ENCODE results near the gene EVPL. TPM values are rescaled to one million over a fixed set of nuclear protein-coding genes. Genes with fewer than 3 reads are reported as not detected.
"Not testable (repeated sequence)": the region's sequence is repeated elsewhere in the genome, so short reads cannot be mapped to it uniquely, and the experiment has no call there.

The EVPL gene
- total RNA-seq, 1 experiment from 2014 or later = 5.4 TPM

GRCh38 chr17:76049239-76049638 lies 22.1 kb upstream of the EVPL start:
- DNase-seq (ENCODE audit: low spot score) = no peak
- in situ Hi-C loops (cut with HindIII; ENCODE audit: low sequenced_read_pairs) = loop anchor here (25.0 kb wide), 1 partner anchor 137 kb away; the partner anchor contains the start of gene MRPL38

- DNase-seq (ENCODE audit: low spot score) = no peak
- in situ Hi-C loops (cut with HindIII; ENCODE audit: low sequenced_read_pairs) = loop anchor here (25.0 kb wide), 1 partner anchor 136 kb away; the partner anchor contains the start of gene MRPL38
Observed at GRCh38 chr17:76048711-76049110, 21.6 kb upstream of the EVPL start.

DNA sequence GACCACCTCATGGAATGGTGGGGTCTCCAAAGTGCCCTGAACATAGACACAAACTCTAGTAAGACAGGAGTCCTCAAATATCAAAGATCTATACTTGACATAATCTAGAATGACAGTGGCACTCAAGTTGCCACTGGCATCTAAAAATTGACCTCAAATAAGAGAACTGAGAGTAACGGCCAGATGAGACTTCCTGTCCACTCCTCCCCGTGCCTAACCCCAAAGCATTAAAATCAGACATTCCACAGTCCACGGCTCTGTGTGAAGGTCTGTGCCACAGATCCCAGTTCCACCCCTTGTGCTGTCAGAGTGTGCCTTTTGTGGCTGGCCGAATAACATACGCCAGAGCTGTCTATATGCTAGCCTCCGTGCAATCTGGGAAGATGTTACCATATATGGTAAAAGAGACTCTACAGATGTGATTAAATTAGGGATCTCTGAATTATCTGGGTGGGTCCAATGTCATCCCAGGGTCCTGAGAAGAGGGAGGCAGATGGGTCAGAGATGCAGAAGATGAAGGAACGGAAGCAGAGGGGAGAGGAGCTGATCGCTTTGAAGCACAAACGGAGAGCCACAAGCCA lies 21.0 kb upstream of the EVPL start:
- no peak for DNase-seq (ENCODE audit: low spot score)
- in situ Hi-C loops (cut with HindIII; ENCODE audit: low sequenced_read_pairs) = loop anchor here (25.0 kb wide), 1 partner anchor 136 kb away; the partner anchor contains the start of gene MRPL38

DNA sequence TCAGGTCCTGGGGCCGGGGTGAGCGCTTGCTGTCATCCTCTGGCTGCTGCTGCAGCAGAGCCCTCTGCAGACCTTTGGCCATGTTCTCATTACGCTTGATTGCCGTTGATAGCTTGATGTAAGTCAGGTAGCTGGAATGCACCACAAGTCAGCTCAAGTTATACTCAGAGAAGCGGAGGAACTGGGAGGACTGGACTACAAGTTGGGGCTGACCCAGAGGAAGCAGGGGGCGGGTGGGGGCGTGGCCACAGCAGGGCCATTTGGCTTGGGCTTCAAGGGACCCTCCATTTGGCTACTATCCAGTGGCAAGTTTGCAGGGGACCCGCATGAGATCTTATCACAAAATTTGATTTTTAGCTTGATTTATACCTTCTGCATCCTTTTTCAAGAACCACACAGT lies 19.0 kb upstream of the EVPL start:
- in situ Hi-C loops (cut with HindIII; ENCODE audit: low sequenced_read_pairs) = loop anchor here (25.0 kb wide), 1 partner anchor 134 kb away; the partner anchor contains the start of gene MRPL38
- no peak for DNase-seq (ENCODE audit: low spot score)

DNA sequence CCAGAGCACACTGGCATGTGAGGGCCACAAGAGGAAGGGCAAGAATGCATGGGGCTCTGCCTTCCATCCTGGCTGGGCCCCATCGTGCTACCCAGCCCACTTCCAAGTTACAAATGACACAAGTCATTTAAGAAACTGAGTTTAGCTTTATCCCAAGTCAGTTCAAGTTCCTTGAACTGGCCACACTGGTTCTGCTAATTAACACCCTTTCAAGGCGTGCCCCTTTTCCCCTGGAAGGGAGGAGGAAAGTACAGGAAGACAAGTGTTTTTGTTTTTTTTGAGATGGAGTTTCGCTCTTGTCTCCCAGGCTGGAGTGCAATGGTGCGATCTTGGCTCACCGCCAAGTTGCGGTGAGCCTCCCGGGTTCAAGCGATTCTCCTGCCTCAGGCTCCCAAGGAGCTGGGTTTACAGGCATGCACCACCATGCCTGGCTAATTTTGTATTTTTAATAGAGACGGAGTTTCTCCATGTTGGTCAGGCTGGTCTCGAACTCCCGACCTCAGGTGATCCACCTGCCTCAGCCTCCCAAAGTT lies 17.4 kb upstream of the EVPL start:
- in situ Hi-C loops (cut with HindIII; ENCODE audit: low sequenced_read_pairs) = loop anchor here (25.0 kb wide), 1 partner anchor 132 kb away; the partner anchor contains the start of gene MRPL38
- not testable (repeated sequence) for DNase-seq (ENCODE audit: low spot score)

DNA sequence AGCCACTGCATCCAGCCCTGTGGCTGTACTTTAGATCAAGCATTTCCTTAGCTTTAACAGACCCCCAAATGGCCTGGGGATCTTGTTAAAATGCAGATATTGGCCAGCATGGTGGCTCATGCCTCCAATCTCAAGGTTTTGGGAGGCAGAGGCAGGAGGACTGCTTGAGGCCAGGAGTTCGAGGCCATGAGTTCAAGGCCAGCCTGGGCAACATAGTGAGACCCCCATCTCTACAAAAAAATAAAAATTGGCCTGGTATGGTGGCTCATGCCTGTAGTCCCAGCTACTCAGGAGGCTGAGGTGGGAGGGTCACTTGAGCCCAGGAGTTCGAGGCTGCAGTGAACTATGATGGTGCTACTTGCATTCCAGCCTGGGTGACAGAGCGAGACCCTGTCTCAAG lies 15.8 kb upstream of the EVPL start:
- not testable (repeated sequence) for DNase-seq (ENCODE audit: low spot score)
- in situ Hi-C loops (cut with HindIII; ENCODE audit: low sequenced_read_pairs) = loop anchor here (25.0 kb wide), 1 partner anchor 131 kb away; the partner anchor contains the start of gene MRPL38

GRCh38 chr17:76040376-76040775 lies 13.3 kb upstream of the EVPL start:
- in situ Hi-C loops (cut with HindIII; ENCODE audit: low sequenced_read_pairs) = loop anchor here (25.0 kb wide), 1 partner anchor 128 kb away; the partner anchor contains the start of gene MRPL38

GRCh38 chr17:76039121-76039520 lies 12.0 kb upstream of the EVPL start:
- DNase-seq (ENCODE audit: low spot score) = no peak
- in situ Hi-C loops (cut with HindIII; ENCODE audit: low sequenced_read_pairs) = loop anchor here (25.0 kb wide), 1 partner anchor 127 kb away; the partner anchor contains the start of gene MRPL38

More at GRCh38 chr17:76040376-76040775, 13.3 kb upstream of the EVPL start:
- DNase-seq (ENCODE audit: low spot score) = no peak

DNA sequence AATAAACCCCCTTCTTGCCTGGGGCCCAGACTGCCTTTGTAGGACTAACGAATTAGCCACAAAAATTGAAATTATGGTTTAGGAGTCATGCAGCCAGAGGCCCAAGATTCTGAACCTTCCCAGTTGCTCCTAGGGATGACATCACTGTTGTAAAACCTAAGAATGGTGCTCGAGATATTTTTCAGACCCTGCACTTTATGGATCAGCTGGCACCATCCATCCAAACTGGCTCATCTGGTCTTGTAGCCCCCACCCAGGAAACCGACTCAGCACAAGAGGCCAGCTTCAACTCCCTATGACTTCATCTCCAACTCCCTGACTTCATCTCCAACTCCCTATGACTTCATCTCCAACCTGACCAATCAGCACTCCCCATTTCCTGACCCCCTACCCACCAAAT lies 10.9 kb upstream of the EVPL start:
- in situ Hi-C loops (cut with HindIII; ENCODE audit: low sequenced_read_pairs) = loop anchor here (25.0 kb wide), 1 partner anchor 126 kb away; the partner anchor contains the start of gene MRPL38
- DNase-seq (ENCODE audit: low spot score) = no peak

DNA sequence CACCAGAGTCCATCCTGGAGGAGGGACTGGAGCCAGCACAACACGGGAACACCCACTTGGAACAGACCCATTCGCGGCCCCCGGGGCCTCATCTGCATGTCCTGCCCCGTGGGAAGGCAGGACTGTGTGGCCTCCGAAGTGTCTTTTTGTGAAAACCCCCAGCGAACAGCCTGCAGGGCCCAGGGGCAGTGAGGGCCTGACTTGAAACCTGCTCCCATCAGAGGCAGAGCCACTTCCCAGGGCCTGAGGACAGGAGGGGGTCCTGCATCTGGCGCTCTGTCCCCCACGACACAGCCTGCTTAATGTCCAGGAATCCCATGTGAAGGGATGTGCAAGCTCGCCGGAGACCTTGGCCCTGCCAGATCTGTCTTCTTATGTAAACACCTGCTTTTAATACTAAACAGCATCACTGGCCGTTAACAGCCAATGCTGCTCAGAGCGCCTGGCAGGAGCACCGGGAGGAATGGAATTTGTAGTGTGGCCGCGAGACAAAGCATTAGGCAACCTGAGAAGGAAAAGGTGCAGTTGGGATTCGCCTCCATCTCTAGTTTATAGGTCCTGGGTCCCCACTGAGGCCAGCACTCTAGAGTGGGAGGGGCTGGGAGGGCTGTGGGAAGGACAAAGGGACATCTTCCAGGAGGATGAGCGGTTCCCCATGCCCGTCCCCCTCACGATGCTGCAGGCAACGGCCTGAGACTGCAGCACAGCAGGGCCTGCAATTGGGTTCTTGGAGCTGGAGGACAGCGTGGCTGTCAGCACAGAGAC lies 9.6 kb upstream of the EVPL start:
- in situ Hi-C loops (cut with HindIII; ENCODE audit: low sequenced_read_pairs) = loop anchor here (25.0 kb wide), 1 partner anchor 124 kb away; the partner anchor contains the start of gene MRPL38
- no peak for DNase-seq (ENCODE audit: low spot score)

GRCh38 chr17:76034428-76035350 lies 7.6 kb upstream of the EVPL start:
- no peak for DNase-seq (ENCODE audit: low spot score)

DNA sequence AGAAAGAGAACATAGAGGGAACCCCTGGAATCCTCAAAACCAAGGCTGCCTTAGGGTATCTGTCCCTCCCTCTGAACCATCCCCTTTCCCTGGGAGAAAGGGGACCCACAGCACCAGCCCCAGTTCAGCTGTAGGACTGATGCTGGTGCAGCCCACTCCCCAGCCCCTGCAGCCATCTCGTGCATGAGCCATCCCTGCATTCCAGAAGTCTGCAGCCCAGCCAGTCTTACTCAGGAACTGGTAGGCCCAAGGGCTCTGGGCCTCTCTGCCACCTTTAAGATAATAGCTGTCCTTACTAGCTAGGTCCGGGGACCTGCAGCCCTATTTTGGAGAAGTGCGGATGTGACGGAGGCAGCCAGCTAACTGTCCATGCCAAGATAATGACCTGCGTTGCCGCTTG lies 6.0 kb upstream of the EVPL start:
- in situ Hi-C loops (cut with HindIII; ENCODE audit: low sequenced_read_pairs) = loop anchor here (25.0 kb wide), 1 partner anchor 121 kb away; the partner anchor contains the start of gene MRPL38

More at GRCh38 chr17:76034428-76035350, 7.6 kb upstream of the EVPL start:
- in situ Hi-C loops (cut with HindIII; ENCODE audit: low sequenced_read_pairs) = loop anchor here (25.0 kb wide), 1 partner anchor 122 kb away; the partner anchor contains the start of gene MRPL38

DNA sequence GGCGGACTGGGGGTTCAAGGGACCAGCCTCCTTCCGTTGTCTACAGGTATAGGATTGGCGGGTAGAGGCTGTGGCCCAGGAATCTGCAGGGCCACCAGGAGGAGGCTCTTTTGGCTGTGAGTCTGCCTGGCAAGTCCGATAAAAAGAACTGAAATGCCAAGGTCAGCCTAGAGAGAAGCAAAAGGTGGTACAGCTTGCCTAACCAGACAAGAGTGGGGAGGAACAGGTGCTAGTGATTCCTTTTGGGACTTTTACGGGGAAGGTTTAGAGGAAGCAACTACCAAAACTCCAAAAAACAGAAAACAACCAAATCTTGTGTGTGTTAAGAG lies 5.6 kb upstream of the EVPL start:
- DNase-seq (ENCODE audit: low spot score) = no peak
- in situ Hi-C loops (cut with HindIII; ENCODE audit: low sequenced_read_pairs) = loop anchor here (25.0 kb wide), 1 partner anchor 120 kb away; the partner anchor contains the start of gene MRPL38

More for the DNA sequence above, 6.0 kb upstream of the EVPL start:
- no peak for DNase-seq (ENCODE audit: low spot score)

DNA sequence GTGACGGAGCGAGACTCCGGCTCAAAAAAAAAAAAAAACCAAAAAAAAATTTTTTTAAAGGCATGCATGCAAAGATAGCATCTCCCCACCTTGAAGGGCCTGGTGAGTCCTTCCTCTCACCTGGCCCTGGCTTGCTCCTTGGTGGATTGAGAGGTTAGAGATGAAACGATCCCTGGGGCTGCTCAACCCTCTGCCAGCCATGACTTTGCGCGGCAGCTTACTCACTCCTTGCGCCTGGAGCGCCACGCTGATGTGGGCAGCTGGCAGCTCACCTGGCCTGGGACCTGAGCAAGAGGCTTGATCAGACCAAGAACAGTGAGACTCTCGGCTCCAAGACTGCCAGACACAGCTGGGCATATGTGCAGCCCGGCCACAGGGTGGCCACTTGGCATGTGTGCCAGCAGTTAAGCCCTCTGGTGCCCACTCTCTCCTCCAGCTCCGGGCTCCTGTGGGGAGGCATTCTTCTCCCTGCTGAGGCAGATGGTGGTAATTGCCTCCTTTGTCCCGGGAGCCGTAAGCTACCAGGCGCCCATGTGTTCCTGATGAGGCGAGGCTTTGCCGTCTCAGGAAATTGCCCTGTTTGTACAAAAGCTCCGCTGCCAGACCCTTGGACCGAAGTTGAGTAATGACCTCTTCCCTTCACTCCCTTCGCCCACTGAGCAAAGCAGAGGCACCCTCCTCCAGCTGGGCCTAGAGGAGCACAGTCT lies 5.1 kb upstream of the EVPL start:
- DNase-seq (ENCODE audit: low spot score) = no peak
- in situ Hi-C loops (cut with HindIII; ENCODE audit: low sequenced_read_pairs) = loop anchor here (25.0 kb wide), 1 partner anchor 120 kb away; the partner anchor contains the start of gene MRPL38

DNA sequence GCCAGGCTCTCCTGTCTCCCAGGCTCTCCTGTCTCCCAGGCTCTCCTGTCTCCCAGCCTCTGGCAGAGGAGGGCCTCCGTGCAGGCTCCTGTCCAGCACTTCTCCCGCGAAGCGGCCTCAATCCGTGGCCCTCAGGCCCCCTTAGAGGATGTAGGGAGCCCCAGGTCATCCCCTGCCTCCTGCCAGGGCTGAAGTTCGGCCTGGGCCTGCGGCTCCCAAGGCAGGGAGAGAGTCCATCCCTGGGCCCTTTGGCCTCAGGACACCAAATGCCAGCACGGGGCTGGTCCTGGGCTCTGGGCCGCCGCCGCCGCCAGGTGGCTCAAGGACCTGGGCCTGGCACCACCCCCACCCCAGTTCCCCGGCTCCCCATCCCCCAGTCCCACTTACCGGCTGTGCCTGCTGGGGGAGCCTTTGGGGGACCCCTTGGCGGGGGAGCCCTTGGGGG lies 370 bp downstream of the EVPL start:
- in situ Hi-C loops (cut with HindIII; ENCODE audit: low sequenced_read_pairs) = loop anchor here (25.0 kb wide), 1 partner anchor 114 kb away; the partner anchor contains the start of gene MRPL38
- DNase-seq (ENCODE audit: low spot score) = no peak

GRCh38 chr17:76025294-76025693 lies 1.8 kb downstream of the EVPL start:
- no peak for DNase-seq (ENCODE audit: low spot score)
- in situ Hi-C loops (cut with HindIII; ENCODE audit: low sequenced_read_pairs) = loop anchor here (25.0 kb wide), 1 partner anchor 113 kb away; the partner anchor contains the start of gene MRPL38

DNA sequence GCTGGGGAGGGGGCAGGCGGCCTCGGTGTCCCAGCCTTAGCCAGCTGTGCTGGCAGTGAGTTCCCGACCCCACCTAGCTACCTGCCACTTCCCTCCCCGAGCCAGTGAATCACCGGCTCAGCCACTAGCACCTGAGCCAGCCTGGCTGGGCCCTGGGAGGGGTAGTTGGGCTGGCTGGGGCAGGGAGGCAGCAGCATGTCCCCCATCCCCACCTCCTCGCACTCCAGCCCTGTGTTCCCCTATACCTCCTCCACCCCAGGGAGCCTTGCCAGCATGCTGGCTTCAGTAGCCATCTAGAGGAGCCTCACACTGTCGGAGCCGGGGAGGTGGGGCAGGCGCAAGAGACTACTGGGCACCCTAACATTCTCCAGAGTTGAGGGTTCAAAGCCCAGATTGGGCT lies 2.8 kb downstream of the EVPL start:
- no peak for DNase-seq (ENCODE audit: low spot score)
- in situ Hi-C loops (cut with HindIII; ENCODE audit: low sequenced_read_pairs) = no loop called here

DNA sequence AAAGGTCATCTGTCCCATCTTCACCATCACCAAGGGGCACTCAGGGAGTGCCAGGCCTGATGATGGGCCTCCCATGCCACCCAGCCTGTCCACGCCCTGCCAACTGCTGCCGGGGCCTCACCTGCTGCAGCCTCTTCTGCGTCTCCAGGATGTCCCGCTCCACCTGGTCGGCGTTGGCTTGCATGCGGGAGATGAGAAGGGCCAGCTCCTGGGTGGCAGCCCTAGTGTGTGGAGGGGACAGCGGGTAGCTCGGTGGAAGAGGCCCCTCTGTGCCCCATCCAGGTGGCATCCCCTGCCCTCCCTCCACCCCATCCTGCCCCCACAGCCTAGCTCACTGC lies 3.2 kb downstream of the EVPL start:
- DNase-seq (ENCODE audit: low spot score) = no peak
- in situ Hi-C loops (cut with HindIII; ENCODE audit: low sequenced_read_pairs) = no loop called here

Measured in G401 (cell line).